GM21825 (cell line): Measurements from ENCODE around the gene RAB3GAP1.
A peak's percentile ranks its signal among the peaks of the same experiment; 100 is the strongest.
"Not testable (repeated sequence)": the region's sequence is repeated elsewhere in the genome, so short reads cannot be mapped to it uniquely, and the experiment has no call there.

Experiments
- ATAC-seq: cut with Tn5 transposase; IDR thresholded peaks from one replicate; pipeline ENCODE4 v1.9.1; 2021; ENCODE audit warnings: mild to moderate bottlenecking, moderate library complexity; ENCODE audit not compliant: unreplicated experiment

The RAB3GAP1 gene

GRCh38 chr2:135052042-135052876, at the start of gene RAB3GAP1:
Gene RAB3GAP1, plus strand, starts transcription at chr2:135052292. Its CDS starts 16 bp downstream, at chr2:135052308.
- ATAC-seq = peak; percentile 77

- ATAC-seq = no peak
Measured at GRCh38 chr2:135002836-135003235, 49.3 kb upstream of the RAB3GAP1 start.

GRCh38 chr2:135004005-135004746, 47.9 kb upstream of the RAB3GAP1 start:
- peak; percentile 91 for ATAC-seq

- ATAC-seq = no peak
Measured at GRCh38 chr2:135005753-135006152, 46.3 kb upstream of the RAB3GAP1 start.

GRCh38 chr2:135009339-135009738, 42.8 kb upstream of the RAB3GAP1 start:
- no peak for ATAC-seq

- ATAC-seq = no peak
Measured at GRCh38 chr2:135010200-135010942, 41.7 kb upstream of the RAB3GAP1 start.

- no peak for ATAC-seq
Measured at GRCh38 chr2:135011633-135012032, 40.5 kb upstream of the RAB3GAP1 start.

GRCh38 chr2:135021618-135022017, 30.5 kb upstream of the RAB3GAP1 start:
- no peak for ATAC-seq

GRCh38 chr2:135022952-135023880, 28.9 kb upstream of the RAB3GAP1 start:
- ATAC-seq = no peak

GRCh38 chr2:135023886-135024485, 28.1 kb upstream of the RAB3GAP1 start:
- ATAC-seq = no peak

- ATAC-seq = no peak
Measured at GRCh38 chr2:135029481-135030134, 22.5 kb upstream of the RAB3GAP1 start.

- no peak for ATAC-seq
Measured at GRCh38 chr2:135030826-135031225, 21.3 kb upstream of the RAB3GAP1 start.

- ATAC-seq = not testable (repeated sequence)
Measured at GRCh38 chr2:135033216-135033615, 18.9 kb upstream of the RAB3GAP1 start.

GRCh38 chr2:135037831-135038230, 14.3 kb upstream of the RAB3GAP1 start:
- no peak for ATAC-seq

- ATAC-seq = no peak
Measured at GRCh38 chr2:135043345-135043744, 8.7 kb upstream of the RAB3GAP1 start.

- ATAC-seq = no peak
Measured at GRCh38 chr2:135047300-135047699, 4.8 kb upstream of the RAB3GAP1 start, which contains the start of gene MAP3K19. Gene MAP3K19, minus strand, starts transcription at chr2:135047447. Its CDS starts 22,800 bp downstream, at chr2:135024647.

- no peak for ATAC-seq
Measured at GRCh38 chr2:135048122-135048521, 4.0 kb upstream of the RAB3GAP1 start.

GRCh38 chr2:135050132-135050531, 2.0 kb upstream of the RAB3GAP1 start:
- ATAC-seq = no peak

- no peak for ATAC-seq
Measured at GRCh38 chr2:135050684-135051083, 1.4 kb upstream of the RAB3GAP1 start.
